Measurements from ENCODE around the gene ACACB. TPM values are rescaled to one million over a fixed set of nuclear protein-coding genes. Genes with fewer than 3 reads are reported as not detected.

ACACB gene
- total RNA-seq, 1 experiment from 2014 or later: 8.2 TPM

- POLR2A ChIA-PET (ENCODE audit: low non-redundant PET): no interaction called here
- H3K4me1 ChIP-seq (ENCODE audit: insufficient read depth, low read length, poor library complexity, severe bottlenecking): no peaks in the 10 kb centered on the region
- intact Hi-C loops (cut with micrococcal nuclease; ENCODE audit: unreplicated experiment): loop anchor here (5.0 kb wide), 1 partner anchor 516 kb away; no protein-coding TSS in a partner anchor
- H3K36me3 ChIP-seq (ENCODE audit: insufficient read depth, low read length, poor library complexity, severe bottlenecking): no peaks in the 10 kb centered on the region
- H3K4me3 ChIP-seq (ENCODE audit: low read depth, low read length, poor library complexity, severe bottlenecking): no peak overlapping the region
- DNase-seq (ENCODE audit: low spot score): no peak
- H3K9me3 ChIP-seq (ENCODE audit: low read depth, low read length, poor library complexity, severe bottlenecking): no peaks in the 10 kb centered on the region
- H3K27ac ChIP-seq (ENCODE audit: low read depth, low read length, poor library complexity, severe bottlenecking): no peak overlapping the region
- CTCF ChIA-PET: no interaction called here
- no peak for TF ChIP-seq CTCF (conservative IDR thresholded peaks at IDR 0.05; ENCODE audit: low read depth, low read length)
- no peak for TF ChIP-seq EZH2 (IDR thresholded peaks at IDR 0.05; ENCODE audit: borderline replicate concordance, low read depth, low read length, poor library complexity, severe bottlenecking)
- BruUV-seq (replicated peaks): no TSS peak
- H3K27me3 ChIP-seq (replicated peaks; ENCODE audit: insufficient read depth, low read depth, low read length, poor library complexity): no peaks in the 10 kb centered on the region
Observed at GRCh38 chr12:109261087-109261486, 144.7 kb downstream of the ACACB start.

GRCh38 chr12:109261939-109262338 is 145.6 kb downstream of the ACACB start:
- TF ChIP-seq CTCF (conservative IDR thresholded peaks at IDR 0.05; ENCODE audit: low read depth, low read length) (no peak), EZH2 (IDR thresholded peaks at IDR 0.05; ENCODE audit: borderline replicate concordance, low read depth, low read length, poor library complexity, severe bottlenecking) (no peak)
- Histone ChIP-seq H3K4me3 (ENCODE audit: low read depth, low read length, poor library complexity, severe bottlenecking) (no peak overlapping the region), H3K27ac (ENCODE audit: low read depth, low read length, poor library complexity, severe bottlenecking) (no peak overlapping the region), H3K9me3 (ENCODE audit: low read depth, low read length, poor library complexity, severe bottlenecking) (no peaks in the 10 kb centered on the region), H3K36me3 (ENCODE audit: insufficient read depth, low read length, poor library complexity, severe bottlenecking) (no peaks in the 10 kb centered on the region), H3K4me1 (ENCODE audit: insufficient read depth, low read length, poor library complexity, severe bottlenecking) (no peaks in the 10 kb centered on the region), H3K27me3 (replicated peaks; ENCODE audit: insufficient read depth, low read depth, low read length, poor library complexity) (no peaks in the 10 kb centered on the region)
- ChIA-PET POLR2A (ENCODE audit: low non-redundant PET) (no interaction called here), CTCF (interaction anchor here (0.7 to 1.2 kb wide), 2 partner anchors 124 to 127 kb away, joined by 3 to 5 read pairs; no protein-coding TSS in a partner anchor)
- intact Hi-C loops (cut with micrococcal nuclease; ENCODE audit: unreplicated experiment): loop anchor here (5.0 kb wide), 1 partner anchor 515 kb away; no protein-coding TSS in a partner anchor
- no TSS peak for BruUV-seq (replicated peaks)
- no peak for DNase-seq (ENCODE audit: low spot score)

- no peaks in the 10 kb centered on the region for H3K9me3 ChIP-seq (ENCODE audit: low read depth, low read length, poor library complexity, severe bottlenecking)
- DNase-seq (ENCODE audit: low spot score): no peak
- intact Hi-C loops (cut with micrococcal nuclease; ENCODE audit: unreplicated experiment): loop anchor here (5.0 kb wide), 1 partner anchor 514 kb away; no protein-coding TSS in a partner anchor
- no peaks in the 10 kb centered on the region for H3K27me3 ChIP-seq (replicated peaks; ENCODE audit: insufficient read depth, low read depth, low read length, poor library complexity)
- TF ChIP-seq EZH2 (IDR thresholded peaks at IDR 0.05; ENCODE audit: borderline replicate concordance, low read depth, low read length, poor library complexity, severe bottlenecking) (no peak), CTCF (conservative IDR thresholded peaks at IDR 0.05; ENCODE audit: low read depth, low read length) (no peak)
- H3K4me1 ChIP-seq (ENCODE audit: insufficient read depth, low read length, poor library complexity, severe bottlenecking): no peaks in the 10 kb centered on the region
- ChIA-PET POLR2A (ENCODE audit: low non-redundant PET) (interaction anchor here (0.7 kb wide), 1 partner anchor 224 kb away, joined by 4 read pairs; no protein-coding TSS in a partner anchor), CTCF (interaction anchor here (0.7 to 2.0 kb wide), 3 partner anchors 122 to 595 kb away, joined by 4 to 26 read pairs (median 7); no protein-coding TSS in a partner anchor)
- H3K27ac ChIP-seq (ENCODE audit: low read depth, low read length, poor library complexity, severe bottlenecking): no peak overlapping the region
- no peak overlapping the region for H3K4me3 ChIP-seq (ENCODE audit: low read depth, low read length, poor library complexity, severe bottlenecking)
- BruUV-seq (replicated peaks): no TSS peak
- no peaks in the 10 kb centered on the region for H3K36me3 ChIP-seq (ENCODE audit: insufficient read depth, low read length, poor library complexity, severe bottlenecking)
Observed at GRCh38 chr12:109263439-109263838, 147.1 kb downstream of the ACACB start.

Data from A673 (cell line).